HG02885 (cell line): ENCODE results near the gene TFAP2A.

Source experiments
- ATAC-seq: cut with Tn5 transposase; IDR thresholded peaks from one replicate; pipeline ENCODE4 v1.9.1; 2021; ENCODE audit warnings: mild to moderate bottlenecking; ENCODE audit not compliant: unreplicated experiment, poor library complexity

TFAP2A gene

DNA sequence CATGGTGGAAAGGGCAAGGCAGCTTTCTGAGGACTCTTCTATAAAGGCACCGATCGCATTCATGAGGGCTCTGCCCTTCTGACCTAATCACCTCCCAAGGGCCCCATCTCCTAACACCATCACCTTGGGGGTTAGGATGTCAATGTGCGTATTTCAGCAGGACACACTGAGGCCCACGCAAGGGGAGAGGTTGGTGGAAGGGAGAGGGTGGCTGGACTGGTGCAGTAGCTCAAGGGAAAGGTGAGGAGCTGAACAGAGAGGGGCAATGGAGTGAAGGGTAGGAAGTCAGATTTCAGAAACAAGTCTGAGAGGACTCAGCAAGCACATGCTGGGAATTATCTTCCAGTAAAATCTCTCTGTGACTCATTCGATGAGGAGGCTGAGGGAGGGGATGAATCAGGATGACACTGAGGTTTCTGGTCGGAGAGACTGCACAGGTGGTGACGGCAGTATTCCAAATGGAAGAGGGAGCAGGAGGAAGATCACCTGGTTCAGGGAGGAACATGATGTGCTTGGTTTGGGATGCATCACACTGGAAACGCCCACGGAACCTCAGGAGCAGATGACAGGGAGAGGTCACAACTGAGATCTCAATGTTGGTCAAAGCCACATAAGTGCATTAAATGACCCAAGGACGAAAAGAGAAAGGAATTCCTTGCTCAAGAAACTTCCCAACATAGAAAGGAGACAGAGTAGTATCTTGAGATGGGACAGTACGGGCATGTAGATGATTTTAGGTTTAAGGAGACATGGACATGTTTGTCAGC lies 67.1 kb downstream of the TFAP2A start:
- no peak for ATAC-seq
